CD14-positive monocyte (primary cell): ENCODE results near the gene PCDHAC2. TPM values are rescaled to one million over a fixed set of nuclear protein-coding genes. Genes with fewer than 3 reads are reported as not detected.

Source experiments
- DNase-seq, 3 donors: peaks; one replicate each; pipeline ENCODE4 v3.0.0-alpha.2; 2011 to 2022
- H2AFZ ChIP-seq: 2 replicates; pipeline ENCODE4 v1.6.0; 2012; ENCODE audit warnings: mild to moderate bottlenecking, low read depth, low read length, inconsistent platforms; ENCODE audit not compliant: insufficient read depth, poor library complexity, severe bottlenecking
- H3K27ac ChIP-seq, 2 donors: 1 replicate in 1 of 2; 2 replicates in 1 of 2; pipeline ENCODE4 v1.5.1; 2012 to 2013; ENCODE audit warnings: low read length in 2 of 2, control low read depth in 1 of 2, inconsistent platforms in 1 of 2, low read depth in 1 of 2, mild to moderate bottlenecking in 1 of 2
- H3K27me3 ChIP-seq, 2 donors: one replicate each; pipeline versions ENCODE4 v1.6.0 to v1.6.1; 2011 to 2013; ENCODE audit warnings: low read length in 2 of 2; ENCODE audit not compliant: control insufficient read depth in 2 of 2, insufficient read depth in 2 of 2
- H3K36me3 ChIP-seq, 2 donors: replicated peaks in 1 of 2; 1 replicate in 1 of 2; 2 replicates in 1 of 2; pipeline versions ENCODE4 v1.5.1 to v1.6.1; 2012 to 2013; ENCODE audit warnings: low read length in 2 of 2, control low read depth in 1 of 2, inconsistent platforms in 1 of 2, mild to moderate bottlenecking in 1 of 2; ENCODE audit not compliant: insufficient read depth in 2 of 2, control insufficient read depth in 1 of 2
- H3K4me1 ChIP-seq, 2 donors: 1 replicate in 1 of 2; 2 replicates in 1 of 2; pipeline versions ENCODE4 v1.5.1 to v1.6.1; 2012 to 2013; ENCODE audit warnings: low read length in 2 of 2, control low read depth in 1 of 2, inconsistent platforms in 1 of 2, mild to moderate bottlenecking in 1 of 2, moderate library complexity in 1 of 2; ENCODE audit not compliant: insufficient read depth in 2 of 2, control insufficient read depth in 1 of 2
- H3K4me2 ChIP-seq: replicated peaks from 2 replicates; pipeline ENCODE3; 2012; ENCODE audit warnings: low read length, moderate library complexity, mild to moderate bottlenecking; ENCODE audit not compliant: poor library complexity, severe bottlenecking; ENCODE audit errors: extremely low read depth
- H3K4me3 ChIP-seq, 3 experiments: fragments of 200-600 bp in 1 of 3; sonication (generic) in 1 of 3; replicated peaks in 1 of 3; 1 replicate in 2 of 3; 2 replicates in 1 of 3; pipeline ENCODE4 v1.5.1; 2011 to 2013; ENCODE audit warnings: low read length in 3 of 3, mild to moderate bottlenecking in 3 of 3, control low read depth in 2 of 3, low read depth in 2 of 3, inconsistent platforms in 1 of 3, moderate library complexity in 1 of 3
- H3K79me2 ChIP-seq: 2 replicates; pipeline ENCODE4 v1.6.0; 2012; ENCODE audit warnings: mild to moderate bottlenecking, control low read depth, inconsistent platforms, low read length, moderate library complexity; ENCODE audit not compliant: insufficient read depth
- H3K9ac ChIP-seq: 2 replicates; pipeline ENCODE4 v1.6.0; 2017; ENCODE audit warnings: low read length, mild to moderate bottlenecking; ENCODE audit not compliant: insufficient read depth, poor library complexity, severe bottlenecking
- H3K9me3 ChIP-seq, 2 donors: replicated peaks in 1 of 2; 1 replicate in 1 of 2; 2 replicates in 1 of 2; pipeline versions ENCODE4 v1.5.1 to v1.6.1; 2012 to 2013; ENCODE audit warnings: low read length in 2 of 2, control low read depth in 1 of 2; ENCODE audit not compliant: control insufficient read depth in 1 of 2, insufficient read depth in 1 of 2
- H4K20me1 ChIP-seq: 2 replicates; pipeline ENCODE4 v1.6.0; 2012; ENCODE audit warnings: mild to moderate bottlenecking, low read length, control low read depth, moderate library complexity; ENCODE audit not compliant: insufficient read depth
- H3K27ac Mint-ChIP-seq, 7 donors: one replicate each; pipeline ENCODE4 v1.8.0; 2020; ENCODE audit warnings: mild to moderate bottlenecking in 7 of 7, mixed read lengths in 7 of 7, moderate library complexity in 6 of 7, inconsistent platforms in 2 of 7
- H3K27me3 Mint-ChIP-seq, 3 donors: one replicate each; pipeline ENCODE4 v1.8.0; 2021 to 2022; ENCODE audit warnings: low read depth in 3 of 3, mild to moderate bottlenecking in 3 of 3, mixed read lengths in 3 of 3, moderate library complexity in 3 of 3, inconsistent platforms in 1 of 3
- H3K36me3 Mint-ChIP-seq, 2 donors: one replicate each; pipeline ENCODE4 v1.8.0; 2020; ENCODE audit warnings: mixed read lengths in 2 of 2, inconsistent platforms in 1 of 2, mild to moderate bottlenecking in 1 of 2
- H3K4me1 Mint-ChIP-seq: one replicate; pipeline ENCODE4 v1.8.0; 2020; ENCODE audit warnings: mild to moderate bottlenecking, mixed read lengths
- H3K4me3 Mint-ChIP-seq, 2 donors: one replicate each; pipeline ENCODE4 v1.8.0; 2020; ENCODE audit warnings: mild to moderate bottlenecking in 2 of 2, mixed read lengths in 2 of 2, moderate library complexity in 1 of 2
- H3K9me3 Mint-ChIP-seq, 7 donors: one replicate each; pipeline ENCODE4 v1.8.0; 2020 to 2022; ENCODE audit warnings: mixed read lengths in 7 of 7, mild to moderate bottlenecking in 6 of 7, moderate library complexity in 6 of 7, inconsistent platforms in 2 of 7
- intact Hi-C, 2 donors: fragments of 100-400 bp; cut with micrococcal nuclease; formaldehyde crosslinking; loops; one replicate each; pipeline versions ENCODE4 v1.15.0 to v1.15.1; 2023
- polyA plus RNA-seq, 3 donors: library from polyadenylated mRNA; depleted of rRNA in 1 of 3; unstranded in 2 of 3; stranded (reverse) in 1 of 3; fragments of 300-500 nt in 2 of 3; fragments of >200 nt in 1 of 3; fragmentation: Illumina TruSeq in 2 of 3; gene quantifications; 1 replicate in 2 of 3; 2 replicates in 1 of 3; pipeline ENCODE4 v1.2.3, GENCODE V29; 2012 to 2021
- small RNA-seq: library from RNA; depleted of rRNA; stranded (forward); fragments of <200 nt; gene quantifications from one replicate; pipeline ENCODE3, GENCODE V24; 2012; ENCODE audit warnings: low read depth; ENCODE audit not compliant: insufficient read length
- TF ChIP-seq, protein P1 (sequence below): fragments of 200-600 bp; IDR thresholded peaks from one replicate; pipeline ENCODE4 v1.8.0; 2022; ENCODE audit warnings: antibody characterized with exemption, mild to moderate bottlenecking

The PCDHAC2 gene
- polyA plus RNA-seq, 3 donors: not detected

DNA sequence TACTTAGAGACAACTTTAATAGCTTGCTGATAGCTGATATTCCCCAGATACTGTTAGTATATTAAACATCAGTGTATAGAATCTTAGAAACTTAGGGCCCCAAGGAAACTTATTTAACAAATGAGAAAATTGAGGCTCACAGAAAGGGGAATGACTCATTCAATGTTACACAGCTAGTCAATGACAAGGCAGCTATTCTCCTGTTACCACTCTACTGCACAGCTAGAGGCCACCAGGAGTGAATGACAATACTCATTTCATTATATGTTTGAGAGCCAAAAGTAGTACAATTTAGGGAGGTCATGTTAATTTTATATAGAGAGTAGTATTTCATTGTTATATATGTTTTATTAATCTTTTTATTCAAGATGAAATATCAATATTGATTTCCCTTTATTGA is 51.7 kb downstream of the PCDHAC2 start:
- Histone ChIP-seq H3K36me3 (no peaks in the 10 kb centered on the region), H3K27ac (no peak overlapping the region), H4K20me1 (no peaks in the 10 kb centered on the region), H3K9me3 (peaks cover 3 to 4% of the 10 kb centered on the region in 2 donors), H3K4me3 (no peak overlapping the region), H2AFZ (no peak overlapping the region), H3K27me3 (no peaks in the 10 kb centered on the region), H3K9ac (no peak overlapping the region), H3K4me2 (no peak overlapping the region), H3K4me1 (no peaks in the 10 kb centered on the region), H3K79me2 (no peaks in the 10 kb centered on the region)
- peaks cover 2 to 14% (median 6%) of the 10 kb centered on the region in 7 donors for H3K9me3 Mint-ChIP-seq
- H3K4me1 Mint-ChIP-seq: no peaks in the 10 kb centered on the region
- no peaks in the 10 kb centered on the region for H3K36me3 Mint-ChIP-seq
- intact Hi-C loops: no loop called here
- TF ChIP-seq, protein P1, sequence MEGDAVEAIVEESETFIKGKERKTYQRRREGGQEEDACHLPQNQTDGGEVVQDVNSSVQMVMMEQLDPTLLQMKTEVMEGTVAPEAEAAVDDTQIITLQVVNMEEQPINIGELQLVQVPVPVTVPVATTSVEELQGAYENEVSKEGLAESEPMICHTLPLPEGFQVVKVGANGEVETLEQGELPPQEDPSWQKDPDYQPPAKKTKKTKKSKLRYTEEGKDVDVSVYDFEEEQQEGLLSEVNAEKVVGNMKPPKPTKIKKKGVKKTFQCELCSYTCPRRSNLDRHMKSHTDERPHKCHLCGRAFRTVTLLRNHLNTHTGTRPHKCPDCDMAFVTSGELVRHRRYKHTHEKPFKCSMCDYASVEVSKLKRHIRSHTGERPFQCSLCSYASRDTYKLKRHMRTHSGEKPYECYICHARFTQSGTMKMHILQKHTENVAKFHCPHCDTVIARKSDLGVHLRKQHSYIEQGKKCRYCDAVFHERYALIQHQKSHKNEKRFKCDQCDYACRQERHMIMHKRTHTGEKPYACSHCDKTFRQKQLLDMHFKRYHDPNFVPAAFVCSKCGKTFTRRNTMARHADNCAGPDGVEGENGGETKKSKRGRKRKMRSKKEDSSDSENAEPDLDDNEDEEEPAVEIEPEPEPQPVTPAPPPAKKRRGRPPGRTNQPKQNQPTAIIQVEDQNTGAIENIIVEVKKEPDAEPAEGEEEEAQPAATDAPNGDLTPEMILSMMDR: no peak
- H3K4me3 Mint-ChIP-seq: no peak overlapping the region
- DNase-seq: no peak
- H3K27me3 Mint-ChIP-seq: peaks cover 0 to 1% (median 0%) of the 10 kb centered on the region in 3 donors
- H3K27ac Mint-ChIP-seq: no peak overlapping the region

Small RNA genes within 50 kb of the gene (small RNA-seq; reads per million reads assigned to genes)
- gene AC010223.1: not detected

Other genes with a start within 250 kb of the PCDHAC2 start
- gene PCDHA1, start 180.3 kb upstream of the PCDHAC2 start, polyA plus RNA-seq: not detected
- gene PCDHA2, start 171.6 kb upstream of the PCDHAC2 start, polyA plus RNA-seq: not detected
- gene PCDHA3, start 165.4 kb upstream of the PCDHAC2 start, polyA plus RNA-seq: not detected
- not detected for gene PCDHA4, start 159.4 kb upstream of the PCDHAC2 start, polyA plus RNA-seq
- not detected for gene PCDHA5, start 144.9 kb upstream of the PCDHAC2 start, polyA plus RNA-seq
- gene PCDHA6, start 138.5 kb upstream of the PCDHAC2 start, polyA plus RNA-seq: not detected
- not detected for gene PCDHA7, start 132.2 kb upstream of the PCDHAC2 start, polyA plus RNA-seq
- gene PCDHA8, start 125.3 kb upstream of the PCDHAC2 start, polyA plus RNA-seq: not detected
- gene PCDHA9, start 118.1 kb upstream of the PCDHAC2 start, polyA plus RNA-seq: not detected
- gene PCDHA10, start 110.6 kb upstream of the PCDHAC2 start, polyA plus RNA-seq: not detected
- gene PCDHA11, start 97.5 kb upstream of the PCDHAC2 start, polyA plus RNA-seq: not detected
- gene PCDHA12, start 91.2 kb upstream of the PCDHAC2 start, polyA plus RNA-seq: not detected
- gene PCDHA13, start 84.4 kb upstream of the PCDHAC2 start, polyA plus RNA-seq: not detected
- gene PCDHAC1, start 40.2 kb upstream of the PCDHAC2 start, polyA plus RNA-seq: not detected
- gene PCDHB1, start 84.9 kb downstream of the PCDHAC2 start, polyA plus RNA-seq: not detected
- gene PCDHB2, start 128.1 kb downstream of the PCDHAC2 start, polyA plus RNA-seq: not detected
- not detected for gene PCDHB3, start 134.0 kb downstream of the PCDHAC2 start, polyA plus RNA-seq
- gene PCDHB4, start 155.3 kb downstream of the PCDHAC2 start, polyA plus RNA-seq: not detected
- gene PCDHB5, start 168.7 kb downstream of the PCDHAC2 start, polyA plus RNA-seq: not detected
- gene PCDHB6, start 183.6 kb downstream of the PCDHAC2 start, polyA plus RNA-seq: not detected
- not detected for gene PCDHB7, start 206.2 kb downstream of the PCDHAC2 start, polyA plus RNA-seq
- not detected for gene PCDHB8, start 211.3 kb downstream of the PCDHAC2 start, polyA plus RNA-seq
- gene PCDHB16, start 215.9 kb downstream of the PCDHAC2 start, polyA plus RNA-seq: not detected
- gene PCDHB9, start 220.7 kb downstream of the PCDHAC2 start, polyA plus RNA-seq: not detected
- not detected for gene PCDHB10, start 225.9 kb downstream of the PCDHAC2 start, polyA plus RNA-seq
- not detected for gene PCDHB11, start 233.2 kb downstream of the PCDHAC2 start, polyA plus RNA-seq
- not detected for gene PCDHB12, start 242.2 kb downstream of the PCDHAC2 start, polyA plus RNA-seq
- not detected for gene PCDHB13, start 247.4 kb downstream of the PCDHAC2 start, polyA plus RNA-seq